NCI-H146 treated with DMSO at 0.1 percent for 48 hours (cell line): ENCODE measurements around the gene CLDN16.

Experiments used
- DNase-seq: peaks from one replicate; lab custom pipeline; 2025; ENCODE audit not compliant: unreplicated experiment; lab: John Stamatoyannopoulos, UW

CLDN16 gene

DNA sequence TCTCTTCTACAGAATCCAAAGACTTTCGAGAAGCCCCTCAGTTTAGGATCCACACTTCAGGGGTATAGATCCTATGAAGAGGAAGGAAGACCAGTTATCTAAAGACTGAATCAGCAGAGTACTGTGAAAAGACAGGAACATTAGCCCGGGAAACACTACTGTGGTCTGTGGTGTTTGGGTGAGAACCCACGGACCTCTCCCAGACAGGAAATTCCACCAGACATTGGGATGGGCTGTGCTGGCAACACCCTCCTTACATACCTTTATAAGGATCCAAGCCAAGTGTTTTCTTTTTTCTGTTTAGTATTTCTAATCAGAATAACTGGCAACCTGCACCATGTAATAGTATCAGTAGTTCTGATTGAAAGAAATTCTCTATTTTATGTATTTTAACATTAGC is 47.7 kb downstream of the CLDN16 start:
- no peak for DNase-seq

GRCh38 chr3:190436331-190436730 is 48.4 kb downstream of the CLDN16 start:
- DNase-seq = no peak

DNA sequence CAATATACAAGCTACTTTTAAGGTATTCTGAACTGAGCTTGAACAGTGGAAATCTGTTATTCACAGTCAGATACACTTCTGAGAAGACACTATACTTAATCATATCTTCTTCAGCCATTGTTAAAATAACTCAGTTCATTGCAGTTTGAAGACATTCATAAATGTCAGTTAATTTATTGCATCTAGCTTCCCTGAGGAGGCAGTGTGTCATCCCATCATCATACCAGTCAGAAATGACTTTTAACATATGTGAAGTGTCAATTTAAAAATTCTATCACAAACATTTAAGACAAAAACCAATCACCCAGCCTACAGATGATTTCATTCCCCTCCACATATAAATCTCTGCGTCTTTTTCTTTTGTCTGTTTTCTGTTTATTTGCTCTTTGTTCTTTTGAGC is 54.3 kb downstream of the CLDN16 start:
- DNase-seq = no peak

GRCh38 chr3:190443257-190443656 is 55.3 kb downstream of the CLDN16 start:
- DNase-seq = no peak

DNA sequence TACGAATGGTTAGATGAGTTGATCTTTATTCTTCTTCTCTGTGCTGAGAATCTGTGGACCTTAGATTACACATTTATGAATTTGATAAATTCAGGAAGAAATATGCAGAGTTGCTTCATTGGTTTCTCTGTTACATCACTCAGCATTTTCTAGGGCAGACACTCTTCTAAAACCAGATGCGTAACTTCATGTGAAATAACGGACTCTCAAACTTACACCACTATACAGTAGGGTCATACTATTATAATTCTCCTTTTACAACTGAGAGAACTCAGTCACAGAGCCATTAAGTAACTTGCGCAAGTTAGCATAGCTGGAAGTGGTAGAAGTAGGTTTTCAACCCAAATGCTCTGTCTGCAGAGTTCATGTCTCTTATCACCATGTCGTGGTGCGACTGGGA is 56.0 kb downstream of the CLDN16 start:
- DNase-seq = no peak

GRCh38 chr3:190444576-190445145 is 56.7 kb downstream of the CLDN16 start:
- DNase-seq = no peak

DNA sequence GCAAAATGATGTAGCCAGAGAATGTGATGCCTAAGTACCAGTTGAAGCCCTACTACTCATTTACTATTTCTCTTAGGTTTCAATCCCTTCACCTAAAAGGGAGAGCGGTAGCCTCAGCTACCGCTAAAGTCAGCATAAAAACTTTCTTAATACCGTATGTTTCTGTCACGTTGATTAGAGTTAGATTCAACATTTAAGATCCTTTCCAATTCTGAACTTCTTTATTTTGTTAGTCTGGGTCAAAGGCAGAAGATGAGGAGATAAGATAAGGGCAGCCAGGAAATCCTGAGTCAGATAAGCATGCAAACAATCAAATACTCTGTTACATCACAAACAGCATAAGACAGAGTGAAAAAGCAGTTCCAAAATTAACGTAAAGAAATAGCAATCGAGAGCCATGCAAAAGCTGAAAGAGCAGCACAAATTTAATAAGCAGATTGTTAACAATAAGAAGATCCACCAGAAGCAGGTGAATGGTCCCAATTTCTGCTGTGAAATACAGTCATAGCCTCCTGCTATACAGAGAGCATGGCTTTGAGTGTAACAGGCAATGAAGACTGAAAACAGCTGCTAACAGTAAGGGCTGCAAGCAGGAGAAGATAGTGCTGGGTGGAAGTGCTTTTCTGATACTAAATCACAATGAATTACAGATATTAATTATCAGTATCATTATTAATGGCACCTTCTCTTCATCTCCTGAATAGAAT is 58.8 kb downstream of the CLDN16 start:
- no peak for DNase-seq

DNA sequence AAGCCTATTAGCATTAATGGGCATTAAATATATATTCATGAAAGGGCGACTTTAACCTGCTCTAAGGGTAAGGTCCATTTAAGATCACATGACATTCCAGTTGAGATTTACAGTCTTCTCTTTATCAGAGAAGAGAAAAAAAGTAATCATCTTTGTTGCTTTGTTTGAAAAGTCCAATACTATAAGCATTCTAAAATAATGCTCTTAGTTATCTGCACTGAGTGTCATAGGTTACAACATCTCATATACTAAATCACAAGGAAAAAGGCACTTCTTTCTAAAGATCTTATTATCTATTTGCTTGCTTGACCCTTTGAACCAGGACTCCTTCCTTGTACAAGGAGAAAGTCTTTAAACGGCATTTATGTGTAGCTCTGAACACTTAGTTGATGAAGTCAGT is 60.3 kb downstream of the CLDN16 start:
- DNase-seq = no peak

DNA sequence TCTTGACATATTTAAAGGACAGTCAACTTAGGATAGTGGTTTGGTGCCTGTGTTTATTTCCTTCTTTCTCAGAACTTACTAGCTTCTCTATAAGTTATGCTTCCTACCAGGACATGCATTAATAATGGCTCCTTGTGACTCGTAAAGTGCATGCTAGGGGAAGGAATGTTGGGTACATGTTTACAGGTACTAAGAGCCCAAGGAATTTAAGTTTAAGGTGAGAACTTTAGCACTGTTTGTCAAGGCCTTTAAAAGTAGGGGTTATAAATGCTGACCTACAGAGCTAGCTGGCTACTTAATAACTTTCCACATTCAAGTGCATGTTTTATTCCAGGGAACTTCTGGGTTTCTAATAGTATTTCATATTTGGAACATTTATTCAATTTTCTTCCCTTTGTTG is 61.8 kb downstream of the CLDN16 start, which contains the start of gene TMEM207:
Gene TMEM207, minus strand, starts transcription at position 101 of the 400 bp plus-strand sequence. Its CDS starts 92 bp downstream, at position 9.
- DNase-seq = no peak

DNA sequence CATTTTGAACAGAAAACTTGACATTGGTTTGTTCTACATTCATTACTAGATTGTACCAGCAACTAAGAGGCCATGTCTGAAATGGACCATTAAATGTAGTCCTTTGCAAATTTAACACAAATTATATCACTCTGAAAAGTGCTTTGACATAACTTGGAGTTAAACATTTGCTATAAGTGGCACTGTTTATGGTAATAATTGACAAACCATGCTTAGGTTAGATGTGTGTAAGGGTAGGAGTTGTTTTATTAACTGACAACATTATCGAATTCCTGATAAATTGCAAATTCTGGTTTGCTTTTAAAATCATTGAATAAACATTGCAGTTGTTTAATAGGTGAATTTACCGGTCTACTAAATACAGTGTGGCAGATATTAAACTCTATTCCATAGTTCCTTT is 67.9 kb downstream of the CLDN16 start:
- no peak for DNase-seq

DNA sequence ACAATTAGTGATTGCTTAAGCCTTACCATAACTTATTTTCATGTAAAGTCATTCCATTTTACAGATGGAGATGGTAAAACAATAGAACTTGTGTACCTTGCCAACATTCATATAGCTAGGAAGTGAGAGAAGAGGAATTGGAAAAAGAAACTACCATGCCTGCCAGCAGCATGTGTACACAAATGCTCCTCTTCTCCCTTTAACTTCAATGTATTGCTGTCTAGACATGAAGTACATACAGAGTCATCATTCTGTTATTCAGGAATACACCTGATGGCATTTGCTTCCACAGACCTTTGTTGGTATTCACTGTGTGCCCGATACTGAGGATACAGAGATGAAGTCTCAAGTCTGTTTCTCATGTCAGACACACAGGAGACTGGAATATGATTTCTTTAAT is 68.8 kb downstream of the CLDN16 start:
- no peak for DNase-seq

DNA sequence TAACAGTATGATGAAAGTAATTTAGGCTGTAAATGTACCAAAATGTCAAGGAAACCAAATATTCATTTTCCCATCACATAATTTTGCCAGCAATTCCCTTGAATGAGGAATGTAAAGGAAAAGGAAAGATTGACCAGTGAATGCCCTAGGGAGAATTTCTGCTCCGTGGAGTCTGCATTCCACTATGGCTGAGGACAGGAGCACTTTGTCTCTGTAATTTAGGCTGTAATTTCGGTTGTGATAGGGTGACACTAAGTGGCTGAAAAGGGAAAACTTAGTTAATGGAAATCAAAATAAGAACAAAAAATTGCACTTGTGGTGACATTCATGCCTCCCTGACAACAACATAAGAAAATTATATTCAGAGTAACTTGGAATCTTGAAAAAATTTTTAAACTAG is 70.1 kb downstream of the CLDN16 start:
- no peak for DNase-seq
